ENCODE data around the gene GRN. TPM values are rescaled to one million over a fixed set of nuclear protein-coding genes. Genes with fewer than 3 reads are reported as not detected.

GRN gene
- 282 and 385 TPM in 2 replicates for total RNA-seq

GRCh38 chr17:44344939-44345453 lies at the start of gene GRN:
GRN (plus strand) TSS chr17:44345302; CDS start chr17:44349165, 3,863 bp downstream.

DNA sequence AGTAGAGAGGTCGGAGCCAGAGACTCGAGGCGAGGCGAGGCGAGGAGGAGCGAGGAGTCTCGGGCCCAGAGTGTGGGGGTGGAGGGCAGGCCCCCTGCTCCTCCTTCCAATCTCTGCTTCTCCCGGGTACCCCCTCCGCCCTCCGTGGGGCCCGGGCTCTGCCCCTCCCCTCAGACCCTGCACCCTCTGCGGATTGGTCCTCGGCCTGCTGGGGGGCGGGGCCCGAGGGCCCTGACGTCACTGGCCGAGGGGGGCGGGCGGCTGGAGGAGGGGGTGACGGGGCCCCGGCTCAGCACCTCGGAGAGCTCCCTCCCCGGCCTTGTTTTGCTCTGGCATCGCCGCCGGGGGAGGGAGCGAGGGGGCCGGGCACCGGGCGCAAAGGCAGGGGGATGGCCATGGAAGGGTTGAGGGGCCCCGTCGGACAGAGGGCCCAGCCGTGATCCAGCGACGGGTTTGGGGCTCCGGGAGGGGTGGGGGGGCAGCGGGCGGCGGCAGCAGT lies 36.7 kb upstream of the GRN start, which contains the start of gene RUNDC3A:
TSS of gene RUNDC3A (plus strand) at position 282 of the 499 bp plus-strand sequence. CDS start 232 bp downstream, outside the sequence.

DNA sequence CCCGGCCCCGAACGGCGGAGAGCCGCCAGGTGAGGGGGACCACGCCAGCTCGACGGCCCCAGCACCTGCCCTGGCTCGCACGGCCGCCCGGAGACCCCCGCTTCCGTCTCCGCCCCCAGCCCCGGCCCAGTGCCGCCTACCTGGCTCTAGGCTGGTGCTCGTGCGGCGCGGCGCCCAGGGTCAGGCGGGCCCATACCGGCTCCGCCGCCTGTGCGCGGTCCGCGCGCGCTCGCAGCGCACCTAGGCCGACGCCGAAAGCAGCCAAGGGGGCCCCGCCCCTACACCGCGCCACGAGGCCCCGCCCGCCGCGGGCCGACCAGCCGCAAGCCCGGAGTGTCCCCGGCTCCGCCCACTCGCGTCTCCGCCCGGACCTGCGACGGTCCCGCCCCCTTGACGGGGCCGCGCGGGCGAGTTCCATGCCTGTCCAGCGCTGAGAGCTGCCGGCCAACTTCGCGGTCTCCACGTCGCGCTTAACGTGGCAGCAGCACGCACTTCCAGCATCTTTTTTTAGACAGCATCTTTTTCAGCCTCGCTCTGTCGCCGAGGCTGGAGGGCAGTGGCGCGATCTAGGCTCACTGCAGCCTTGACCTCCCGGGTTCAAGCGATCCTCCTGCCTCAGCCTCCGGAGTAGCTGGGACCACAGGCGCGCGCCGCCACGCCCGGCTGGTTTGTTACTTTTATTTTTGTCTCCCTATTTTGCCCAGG lies 20.4 kb upstream of the GRN start, which contains the start of gene SLC25A39:
TSS of gene SLC25A39 (minus strand) at position 253 of the 705 bp plus-strand sequence. CDS start 1,261 bp downstream, outside the sequence.

GRCh38 chr17:44363613-44364159 lies 18.6 kb downstream of the GRN start, which contains the start of gene FAM171A2:
FAM171A2 (minus strand) TSS chr17:44363853; CDS start chr17:44363714, 139 bp downstream.

DNA sequence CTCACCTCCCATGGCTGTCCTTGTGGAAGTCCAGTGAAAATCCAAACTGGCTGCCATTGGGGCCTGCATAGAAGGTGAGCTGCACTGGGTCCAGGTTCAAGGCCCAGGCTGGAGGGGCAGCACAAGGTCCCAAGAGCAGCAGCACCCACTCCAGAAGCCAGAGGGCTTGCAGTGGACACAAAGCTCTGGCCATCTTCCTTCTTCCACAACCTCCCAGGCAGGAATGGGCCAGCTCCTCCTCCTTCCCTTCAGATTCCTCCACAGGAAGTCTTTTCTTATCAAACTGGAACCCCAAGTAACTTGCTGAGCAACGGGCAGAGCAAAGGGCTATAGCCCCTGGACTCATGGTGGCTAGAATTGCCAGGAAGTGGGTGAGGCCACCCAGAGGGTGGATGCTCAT lies 44.2 kb downstream of the GRN start, which contains the start of gene ITGA2B:
TSS of gene ITGA2B (minus strand) at position 369 of the 400 bp plus-strand sequence. CDS start at position 193, 176 bp downstream.

Other genes starting within 250 kb of the GRN start
- gene HDAC5, start 221.7 kb upstream of the GRN start, total RNA-seq = 44.6 and 69.4 TPM in 2 replicates
- gene HROB, start 203.4 kb upstream of the GRN start, total RNA-seq = 0.43 and 0.63 TPM in 2 replicates
- 0.16 TPM in 1 of 2 replicates, not detected in the other for gene ASB16, start 174.6 kb upstream of the GRN start, total RNA-seq
- gene TMUB2, start 158.3 kb upstream of the GRN start, total RNA-seq = 24.9 and 31.0 TPM in 2 replicates
- 23.3 and 23.5 TPM in 2 replicates for gene ATXN7L3, start 145.4 kb upstream of the GRN start, total RNA-seq
- gene UBTF, start 125.6 kb upstream of the GRN start, total RNA-seq = 46.3 and 63.4 TPM in 2 replicates
- gene SLC4A1, start 77.2 kb upstream of the GRN start, total RNA-seq = not detected in 2 replicates
- gene RUNDC3A, start 36.7 kb upstream of the GRN start, total RNA-seq = 0.17 and 0.32 TPM in 2 replicates
- gene SLC25A39, start 20.5 kb upstream of the GRN start, total RNA-seq = 47.7 and 48.9 TPM in 2 replicates
- 4.1 and 8.8 TPM in 2 replicates for gene FAM171A2, start 18.6 kb downstream of the GRN start, total RNA-seq
- gene ITGA2B, start 44.3 kb downstream of the GRN start, total RNA-seq = 0.16 and 0.60 TPM in 2 replicates
- gene GPATCH8, start 158.1 kb downstream of the GRN start, total RNA-seq = 15.6 TPM in 2 replicates
- 17.2 and 18.1 TPM in 2 replicates for gene FZD2, start 212.2 kb downstream of the GRN start, total RNA-seq